ENCODE data around the gene MARS2.
"Not testable (repeated sequence)": the region's sequence is repeated elsewhere in the genome, so short reads cannot be mapped to it uniquely, and the experiment has no call there.

Gene MARS2

DNA sequence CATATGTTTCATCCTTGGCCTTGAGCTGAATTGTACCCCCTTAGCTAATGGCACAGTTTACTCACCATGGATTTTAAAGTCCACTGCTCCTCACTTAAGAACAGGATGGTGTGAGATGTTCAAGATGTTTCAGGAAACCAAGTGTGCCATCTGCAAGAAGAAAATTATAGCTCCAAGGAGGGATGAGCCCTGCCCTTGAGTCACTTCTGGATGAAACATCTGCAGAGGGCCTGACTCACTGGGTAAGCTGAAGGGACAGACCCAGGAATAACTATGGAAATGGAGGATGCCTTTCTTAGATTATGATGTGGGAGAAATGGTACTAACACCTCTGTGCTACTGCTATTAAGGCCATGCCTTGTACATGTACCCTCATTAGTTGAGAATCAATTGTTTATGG, 6.4 kb downstream of the MARS2 start:
- H3K4me3 ChIP-seq (ENCODE audit: low read depth, low read length) = no peak overlapping the region
- TF ChIP-seq, protein P1, sequence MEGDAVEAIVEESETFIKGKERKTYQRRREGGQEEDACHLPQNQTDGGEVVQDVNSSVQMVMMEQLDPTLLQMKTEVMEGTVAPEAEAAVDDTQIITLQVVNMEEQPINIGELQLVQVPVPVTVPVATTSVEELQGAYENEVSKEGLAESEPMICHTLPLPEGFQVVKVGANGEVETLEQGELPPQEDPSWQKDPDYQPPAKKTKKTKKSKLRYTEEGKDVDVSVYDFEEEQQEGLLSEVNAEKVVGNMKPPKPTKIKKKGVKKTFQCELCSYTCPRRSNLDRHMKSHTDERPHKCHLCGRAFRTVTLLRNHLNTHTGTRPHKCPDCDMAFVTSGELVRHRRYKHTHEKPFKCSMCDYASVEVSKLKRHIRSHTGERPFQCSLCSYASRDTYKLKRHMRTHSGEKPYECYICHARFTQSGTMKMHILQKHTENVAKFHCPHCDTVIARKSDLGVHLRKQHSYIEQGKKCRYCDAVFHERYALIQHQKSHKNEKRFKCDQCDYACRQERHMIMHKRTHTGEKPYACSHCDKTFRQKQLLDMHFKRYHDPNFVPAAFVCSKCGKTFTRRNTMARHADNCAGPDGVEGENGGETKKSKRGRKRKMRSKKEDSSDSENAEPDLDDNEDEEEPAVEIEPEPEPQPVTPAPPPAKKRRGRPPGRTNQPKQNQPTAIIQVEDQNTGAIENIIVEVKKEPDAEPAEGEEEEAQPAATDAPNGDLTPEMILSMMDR (IDR thresholded peaks at IDR 0.05; ENCODE audit: low read depth, low read length) = no peak
- DNase-seq (ENCODE audit: low read depth, low spot score) = no peak
- in situ Hi-C loops (cut with HindIII; ENCODE audit: low sequenced_read_pairs) = no loop called here

DNA sequence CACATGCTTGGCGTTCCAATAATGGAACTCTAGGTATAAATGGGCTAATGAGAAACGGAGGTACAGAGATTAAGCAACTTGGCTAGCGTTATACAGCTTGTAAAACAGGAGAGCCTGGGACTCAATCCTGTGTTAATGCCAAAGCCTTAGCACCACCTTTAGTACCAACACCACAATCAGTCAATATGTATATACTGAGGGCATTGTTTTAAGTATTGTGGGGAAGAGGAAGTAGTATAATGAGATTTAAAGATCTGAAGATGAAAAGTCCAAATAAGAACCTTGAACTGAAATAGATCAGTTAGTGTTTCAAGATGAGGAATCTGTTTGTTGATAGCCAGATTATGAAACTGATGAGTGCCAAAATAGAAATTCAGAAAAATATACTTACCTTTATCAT, 8.1 kb downstream of the MARS2 start:
- TF ChIP-seq, protein P1 (IDR thresholded peaks at IDR 0.05; ENCODE audit: low read depth, low read length) = no peak
- no peak overlapping the region for H3K4me3 ChIP-seq (ENCODE audit: low read depth, low read length)
- in situ Hi-C loops (cut with HindIII; ENCODE audit: low sequenced_read_pairs) = no loop called here
- no peak for DNase-seq (ENCODE audit: low read depth, low spot score)

DNA sequence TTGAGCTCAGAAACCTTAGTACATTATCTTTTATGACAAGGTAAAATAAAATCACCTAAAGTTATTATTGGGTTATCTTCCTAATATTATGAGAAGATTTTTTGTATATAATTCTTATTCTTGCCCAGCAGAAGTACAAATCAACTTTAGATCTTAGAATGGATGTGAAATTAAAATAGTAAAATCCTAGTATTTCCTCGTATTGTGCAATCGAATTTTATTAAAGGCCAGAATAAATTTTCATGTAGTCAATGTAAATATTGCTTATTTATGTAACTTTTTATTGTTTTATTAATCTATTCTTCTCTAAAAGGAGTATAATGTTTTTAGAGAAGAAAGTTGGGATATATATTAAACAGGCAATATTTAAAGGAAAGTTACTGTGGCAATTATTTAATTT, 12.7 kb downstream of the MARS2 start:
- H3K4me3 ChIP-seq (ENCODE audit: low read depth, low read length) = no peak overlapping the region
- in situ Hi-C loops (cut with HindIII; ENCODE audit: low sequenced_read_pairs) = no loop called here
- TF ChIP-seq, protein P1 (IDR thresholded peaks at IDR 0.05; ENCODE audit: low read depth, low read length) = no peak
- no peak for DNase-seq (ENCODE audit: low read depth, low spot score)

DNA sequence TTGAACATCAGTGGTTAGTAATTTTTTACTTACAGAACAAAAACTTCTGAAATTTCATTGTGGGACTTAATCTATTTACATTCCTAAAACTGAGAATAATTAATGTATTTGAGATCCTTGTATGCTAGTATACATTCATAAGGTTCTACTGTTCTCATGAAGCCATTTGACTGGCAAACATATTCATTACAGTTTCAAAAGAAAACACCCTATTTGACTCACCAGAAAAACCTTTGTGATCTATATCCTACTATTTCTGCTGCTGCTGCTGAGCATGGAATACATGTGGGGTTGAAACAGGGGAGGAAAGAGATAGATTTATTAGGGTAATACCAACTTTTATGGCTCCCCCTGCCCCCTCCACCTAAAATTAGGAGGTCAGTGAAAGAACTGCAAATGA, 21.8 kb downstream of the MARS2 start:
- no peak for DNase-seq (ENCODE audit: low read depth, low spot score)

DNA sequence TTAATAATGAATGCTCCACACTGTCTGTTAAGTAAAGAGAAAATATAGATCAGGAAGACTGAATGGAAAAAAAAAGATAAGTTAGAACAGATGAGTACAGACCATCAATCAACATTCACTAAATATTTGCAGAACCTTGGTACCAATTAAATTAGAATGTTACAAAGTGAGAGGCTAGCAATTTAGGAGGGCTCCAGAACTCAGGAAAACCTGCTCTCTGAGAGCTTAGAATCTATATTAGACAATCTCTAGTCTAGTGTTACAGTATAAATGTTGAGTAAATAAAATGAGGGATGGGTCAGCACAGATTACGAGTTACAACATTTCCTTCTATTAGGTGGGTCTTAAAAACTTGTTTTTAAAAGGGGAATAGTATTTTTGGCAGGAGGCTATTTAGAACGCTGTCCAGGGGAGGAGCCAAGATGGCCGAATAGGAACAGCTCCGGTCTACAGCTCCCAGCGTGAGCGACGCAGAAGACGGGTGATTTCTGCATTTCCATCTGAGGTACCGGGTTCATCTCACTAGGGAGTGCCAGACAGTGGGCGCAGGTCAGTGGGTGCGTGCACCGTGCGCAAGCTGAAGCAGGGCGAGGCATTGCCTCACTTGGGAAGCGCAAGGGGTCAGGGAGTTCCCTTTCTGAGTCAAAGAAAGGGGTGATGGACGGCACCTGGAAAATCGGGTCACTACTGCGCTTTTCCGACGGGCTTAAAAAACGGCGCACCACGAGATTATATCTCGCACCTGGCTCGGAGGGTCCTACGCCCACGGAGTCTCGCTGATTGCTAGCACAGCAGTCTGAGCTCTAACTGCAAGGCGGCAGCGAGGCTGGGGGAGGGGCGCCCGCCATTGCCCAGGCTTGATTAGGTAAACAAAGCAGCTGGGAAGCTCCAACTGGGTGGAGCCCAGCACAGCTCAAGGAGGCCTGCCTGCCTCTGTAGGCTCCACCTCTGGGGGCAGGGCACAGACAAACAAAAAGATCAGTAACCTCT, 23.7 kb downstream of the MARS2 start:
- in situ Hi-C loops (cut with HindIII; ENCODE audit: low sequenced_read_pairs); DNase-seq (ENCODE audit: low read depth, low spot score); H3K4me3 ChIP-seq (ENCODE audit: low read depth, low read length): not testable (repeated sequence)

More for the DNA sequence above, 21.8 kb downstream of the MARS2 start:
- TF ChIP-seq, protein P1 (IDR thresholded peaks at IDR 0.05; ENCODE audit: low read depth, low read length) = no peak
- in situ Hi-C loops (cut with HindIII; ENCODE audit: low sequenced_read_pairs) = no loop called here
- no peak overlapping the region for H3K4me3 ChIP-seq (ENCODE audit: low read depth, low read length)

DNA sequence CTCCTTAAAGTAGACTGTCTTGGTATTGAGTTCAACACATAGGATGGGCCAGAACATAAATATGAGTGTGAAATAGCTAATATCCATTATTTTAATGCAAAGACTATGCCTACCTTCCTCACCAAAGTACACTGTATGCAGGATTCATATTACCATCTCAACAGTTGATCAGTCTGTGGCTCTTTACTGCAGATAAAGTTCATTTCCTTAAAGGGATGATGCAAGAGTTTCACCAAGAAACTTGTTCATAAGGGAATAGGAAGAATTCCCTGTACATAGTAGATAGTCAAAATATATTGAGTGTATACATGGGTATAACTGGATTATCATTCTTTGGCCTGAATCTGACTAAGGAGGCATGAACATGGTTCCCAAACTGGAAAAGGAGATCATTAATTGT, 35.0 kb downstream of the MARS2 start:
- no peak for DNase-seq (ENCODE audit: low read depth, low spot score)
- TF ChIP-seq, protein P1 (IDR thresholded peaks at IDR 0.05; ENCODE audit: low read depth, low read length) = no peak
- in situ Hi-C loops (cut with HindIII; ENCODE audit: low sequenced_read_pairs) = no loop called here

More for the DNA sequence above, 35.0 kb downstream of the MARS2 start:
- no peak overlapping the region for H3K4me3 ChIP-seq (ENCODE audit: low read depth, low read length)
